SK-N-SH (cell line): ENCODE data around the gene GGACT.

Experiments
- EP300 ChIP-seq, 2 experiments: IDR thresholded peaks; 2 replicates each; pipeline versions ENCODE4 v1.4.0 to v1.6.1; 2012; ENCODE audit warnings: borderline replicate concordance in 1 of 2, low read depth in 1 of 2, low read length in 1 of 2
- EZH2phosphoT487 ChIP-seq: fragments of 200-600 bp; sonication (generic); IDR thresholded peaks from 2 replicates; pipeline ENCODE4 v1.6.1; 2017; ENCODE audit warnings: low read depth, mixed run types, mild to moderate bottlenecking, antibody characterized with exemption, moderate library complexity, borderline replicate concordance
- GABPA ChIP-seq: IDR thresholded peaks from 2 replicates; pipeline ENCODE4 v1.4.0; 2012; ENCODE audit warnings: low read depth, mild to moderate bottlenecking
- MEF2A ChIP-seq: IDR thresholded peaks from 2 replicates; pipeline ENCODE4 v1.4.0; 2012; ENCODE audit warnings: low read depth, borderline replicate concordance
- POLR2AphosphoS5 ChIP-seq: IDR thresholded peaks from 2 replicates; pipeline ENCODE4 v1.6.1; 2012; ENCODE audit warnings: low read depth, low read length
- SIN3A ChIP-seq: IDR thresholded peaks from 2 replicates; pipeline ENCODE4 v1.6.1; 2012; ENCODE audit warnings: low read depth, mild to moderate bottlenecking, low read length, moderate library complexity, borderline replicate concordance
- YY1 ChIP-seq: IDR thresholded peaks from 2 replicates; pipeline ENCODE4 v1.4.0; 2012; ENCODE audit warnings: low read depth, mild to moderate bottlenecking
- TF ChIP-seq, protein P1 (sequence below): fragments of 200-600 bp; sonication (generic); IDR thresholded peaks from 2 replicates; pipeline ENCODE4 v1.6.1; 2017; ENCODE audit warnings: antibody characterized with exemption, mild to moderate bottlenecking, moderate library complexity
- TF ChIP-seq, protein P2 (sequence below): IDR thresholded peaks from 2 replicates; pipeline ENCODE4 v1.4.0; 2012; ENCODE audit warnings: low read depth, borderline replicate concordance

DNA sequence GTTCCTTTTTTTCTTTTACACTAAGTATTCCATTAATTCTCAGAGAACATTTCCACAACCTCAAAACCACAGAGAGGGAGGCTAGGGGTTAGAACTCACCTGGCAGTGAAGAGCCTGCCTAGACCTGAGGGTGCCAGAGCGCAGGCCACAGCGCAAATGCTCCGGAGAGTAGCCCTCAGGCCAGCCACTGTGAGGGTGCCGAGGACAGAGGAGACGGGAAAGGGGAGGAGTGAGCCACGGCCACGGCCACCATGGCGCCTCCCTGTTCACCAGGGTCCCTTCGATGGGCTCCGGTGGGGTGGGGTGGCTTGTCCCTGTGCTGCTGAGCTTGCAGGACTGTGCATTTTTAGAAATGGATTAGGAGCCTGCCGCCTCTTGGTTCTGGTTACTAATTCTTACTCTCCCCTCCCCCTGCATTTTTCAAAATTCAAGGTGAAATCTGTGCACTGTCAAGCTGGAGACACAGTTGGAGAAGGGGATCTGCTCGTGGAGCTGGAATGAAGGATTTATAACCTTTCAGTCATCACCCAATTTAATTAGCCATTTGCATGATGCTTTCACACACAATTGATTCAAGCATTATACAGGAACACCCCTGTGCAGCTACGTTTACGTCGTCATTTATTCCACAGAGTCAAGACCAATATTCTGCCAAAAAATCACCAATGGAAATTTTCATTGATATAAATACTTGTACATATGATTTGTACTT, 58.8 kb downstream of the GGACT start:
- TF ChIP-seq, protein P1, sequence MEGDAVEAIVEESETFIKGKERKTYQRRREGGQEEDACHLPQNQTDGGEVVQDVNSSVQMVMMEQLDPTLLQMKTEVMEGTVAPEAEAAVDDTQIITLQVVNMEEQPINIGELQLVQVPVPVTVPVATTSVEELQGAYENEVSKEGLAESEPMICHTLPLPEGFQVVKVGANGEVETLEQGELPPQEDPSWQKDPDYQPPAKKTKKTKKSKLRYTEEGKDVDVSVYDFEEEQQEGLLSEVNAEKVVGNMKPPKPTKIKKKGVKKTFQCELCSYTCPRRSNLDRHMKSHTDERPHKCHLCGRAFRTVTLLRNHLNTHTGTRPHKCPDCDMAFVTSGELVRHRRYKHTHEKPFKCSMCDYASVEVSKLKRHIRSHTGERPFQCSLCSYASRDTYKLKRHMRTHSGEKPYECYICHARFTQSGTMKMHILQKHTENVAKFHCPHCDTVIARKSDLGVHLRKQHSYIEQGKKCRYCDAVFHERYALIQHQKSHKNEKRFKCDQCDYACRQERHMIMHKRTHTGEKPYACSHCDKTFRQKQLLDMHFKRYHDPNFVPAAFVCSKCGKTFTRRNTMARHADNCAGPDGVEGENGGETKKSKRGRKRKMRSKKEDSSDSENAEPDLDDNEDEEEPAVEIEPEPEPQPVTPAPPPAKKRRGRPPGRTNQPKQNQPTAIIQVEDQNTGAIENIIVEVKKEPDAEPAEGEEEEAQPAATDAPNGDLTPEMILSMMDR, result no peak
- TF ChIP-seq YY1, result no peak
- no peak for TF ChIP-seq SIN3A
- no peak for TF ChIP-seq GABPA
- no peak for TF ChIP-seq EZH2phosphoT487
- TF ChIP-seq, protein P2, sequence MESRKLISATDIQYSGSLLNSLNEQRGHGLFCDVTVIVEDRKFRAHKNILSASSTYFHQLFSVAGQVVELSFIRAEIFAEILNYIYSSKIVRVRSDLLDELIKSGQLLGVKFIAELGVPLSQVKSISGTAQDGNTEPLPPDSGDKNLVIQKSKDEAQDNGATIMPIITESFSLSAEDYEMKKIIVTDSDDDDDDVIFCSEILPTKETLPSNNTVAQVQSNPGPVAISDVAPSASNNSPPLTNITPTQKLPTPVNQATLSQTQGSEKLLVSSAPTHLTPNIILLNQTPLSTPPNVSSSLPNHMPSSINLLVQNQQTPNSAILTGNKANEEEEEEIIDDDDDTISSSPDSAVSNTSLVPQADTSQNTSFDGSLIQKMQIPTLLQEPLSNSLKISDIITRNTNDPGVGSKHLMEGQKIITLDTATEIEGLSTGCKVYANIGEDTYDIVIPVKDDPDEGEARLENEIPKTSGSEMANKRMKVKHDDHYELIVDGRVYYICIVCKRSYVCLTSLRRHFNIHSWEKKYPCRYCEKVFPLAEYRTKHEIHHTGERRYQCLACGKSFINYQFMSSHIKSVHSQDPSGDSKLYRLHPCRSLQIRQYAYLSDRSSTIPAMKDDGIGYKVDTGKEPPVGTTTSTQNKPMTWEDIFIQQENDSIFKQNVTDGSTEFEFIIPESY, result no peak
- TF ChIP-seq EP300 (IDR thresholded peaks at IDR 0.05; ENCODE audit: borderline replicate concordance in 1 of 2, low read depth in 1 of 2, low read length in 1 of 2), result no peak
- no peak for TF ChIP-seq POLR2AphosphoS5
- no peak for TF ChIP-seq MEF2A
